OCI-LY3 (cell line): ENCODE results near the gene MXD1.

Experiments used
- H2AFZ ChIP-seq: fragments of 200-600, 300-600 bp; shearing (Covaris generic); 2 replicates; pipeline ENCODE4 v1.6.0; 2014; ENCODE audit warnings: antibody characterized with exemption, low read depth, low read length
- H3K27ac ChIP-seq: fragments of 200-600, 300-600 bp; sonication (generic); 2 replicates; pipeline ENCODE4 v1.5.1; 2014; ENCODE audit warnings: mild to moderate bottlenecking, low read length, moderate library complexity, mixed read lengths
- H3K27me3 ChIP-seq: fragments of 200-600, 300-600 bp; sonication (generic); 2 replicates; pipeline ENCODE4 v1.6.1; 2014; ENCODE audit warnings: low read depth, low read length, mixed read lengths
- H3K36me3 ChIP-seq: fragments of 200-600, 300-600 bp; sonication (generic); replicated peaks from 2 replicates; pipeline ENCODE3; 2014; ENCODE audit warnings: low read depth, low read length, mixed read lengths
- H3K4me1 ChIP-seq: fragments of 300-600, 200-600 bp; sonication (generic); 2 replicates; pipeline ENCODE4 v1.6.1; 2014; ENCODE audit warnings: low read length, mixed read lengths
- H3K4me2 ChIP-seq: fragments of 200-600, 300-600 bp; sonication (generic); 2 replicates; pipeline ENCODE4 v1.6.1; 2014; ENCODE audit warnings: low read length, mixed read lengths
- H3K4me3 ChIP-seq: fragments of 300-600, 200-600 bp; sonication (generic); 2 replicates; pipeline ENCODE4 v1.5.1; 2014; ENCODE audit warnings: antibody characterized with exemption, mild to moderate bottlenecking, low read length, moderate library complexity
- H3K79me2 ChIP-seq: fragments of 300-600, 200-600 bp; shearing (Covaris generic); 2 replicates; pipeline ENCODE4 v1.6.1; 2014; ENCODE audit warnings: mild to moderate bottlenecking, low read length, mixed read lengths
- H3K9ac ChIP-seq: fragments of 300-600, 200-600 bp; shearing (Covaris generic); 2 replicates; pipeline ENCODE4 v1.6.0; 2014; ENCODE audit warnings: mild to moderate bottlenecking, low read length, moderate library complexity
- H3K9me3 ChIP-seq: fragments of 200-600, 300-600 bp; shearing (Covaris generic); 2 replicates; pipeline ENCODE4 v1.6.1; 2014; ENCODE audit warnings: low read length, mixed read lengths; ENCODE audit not compliant: insufficient read depth
- H4K20me1 ChIP-seq: fragments of 200-600, 300-600 bp; sonication (generic); 2 replicates; pipeline ENCODE4 v1.6.1; 2016; ENCODE audit warnings: low read length, mixed read lengths; ENCODE audit not compliant: insufficient read depth
- CTCF ChIP-seq: fragments of 200-600, 300-600 bp; sonication (generic); IDR thresholded peaks from 2 replicates; pipeline ENCODE4 v1.5.1; 2014; ENCODE audit warnings: antibody characterized with exemption, low read length, low read depth
- EZH2phosphoT487 ChIP-seq: fragments of 200-600 bp; shearing (Covaris generic); IDR thresholded peaks from 2 replicates; pipeline ENCODE4 v1.6.1; 2018; ENCODE audit warnings: antibody characterized with exemption, mixed run types, low read depth

Gene MXD1

GRCh38 chr2:69957965-69958364 lies 43.1 kb downstream of the MXD1 start:
- no peak overlapping the region for H3K9ac ChIP-seq

GRCh38 chr2:69958480-69958879 lies 43.6 kb downstream of the MXD1 start:
- Histone ChIP-seq H4K20me1 (no peaks in the 10 kb centered on the region), H3K9ac (no peak overlapping the region), H2AFZ (no peak overlapping the region), H3K36me3 (no peaks in the 10 kb centered on the region), H3K9me3 (no peaks in the 10 kb centered on the region), H3K4me2 (no peak overlapping the region), H3K4me3 (no peak overlapping the region), H3K27ac (no peak overlapping the region), H3K79me2 (no peaks in the 10 kb centered on the region), H3K27me3 (peaks cover 18% of the 10 kb centered on the region), H3K4me1 (peaks cover 2% of the 10 kb centered on the region; the same call in 1 of the 2 replicates)
- TF ChIP-seq CTCF (no peak), EZH2phosphoT487 (no peak)

More at GRCh38 chr2:69957965-69958364, 43.1 kb downstream of the MXD1 start:
- Histone ChIP-seq H3K27ac (no peak overlapping the region), H3K27me3 (peaks cover 18% of the 10 kb centered on the region), H3K9me3 (no peaks in the 10 kb centered on the region), H3K36me3 (no peaks in the 10 kb centered on the region), H4K20me1 (no peaks in the 10 kb centered on the region), H3K4me3 (no peak overlapping the region), H3K4me1 (peaks cover 2% of the 10 kb centered on the region; the same call in 1 of the 2 replicates), H3K4me2 (peak overlapping the region; percentile 37; the same call in 1 of the 2 replicates), H3K79me2 (no peaks in the 10 kb centered on the region), H2AFZ (no peak overlapping the region)
- no peak for TF ChIP-seq EZH2phosphoT487
- no peak for TF ChIP-seq CTCF

GRCh38 chr2:69959425-69959824 lies 44.5 kb downstream of the MXD1 start:
- Histone ChIP-seq H2AFZ (no peak overlapping the region), H3K27ac (no peak overlapping the region), H3K79me2 (no peaks in the 10 kb centered on the region), H3K9ac (no peak overlapping the region), H3K4me3 (no peak overlapping the region), H4K20me1 (no peaks in the 10 kb centered on the region), H3K9me3 (no peaks in the 10 kb centered on the region), H3K27me3 (peaks cover 18% of the 10 kb centered on the region), H3K4me1 (peaks cover 5% of the 10 kb centered on the region), H3K36me3 (no peaks in the 10 kb centered on the region), H3K4me2 (no peak overlapping the region)
- TF ChIP-seq CTCF, result no peak
- no peak for TF ChIP-seq EZH2phosphoT487

- Histone ChIP-seq H3K27ac (no peak overlapping the region), H3K9me3 (no peaks in the 10 kb centered on the region), H3K9ac (no peak overlapping the region), H3K27me3 (peaks cover 13% of the 10 kb centered on the region), H3K4me1 (peaks cover 9% of the 10 kb centered on the region), H2AFZ (no peak overlapping the region), H4K20me1 (no peaks in the 10 kb centered on the region), H3K36me3 (no peaks in the 10 kb centered on the region), H3K79me2 (no peaks in the 10 kb centered on the region), H3K4me2 (no peak overlapping the region), H3K4me3 (no peak overlapping the region)
- TF ChIP-seq CTCF (no peak), EZH2phosphoT487 (no peak)
Observed at GRCh38 chr2:69960821-69961220, 45.9 kb downstream of the MXD1 start.
